Activated CD4-positive, alpha-beta T cell treated with anti-CD3 and anti-CD28 coated beads, Interleukin-2, Interleukin-4, amounts not matched to agents 100 ng/mL and 50 ng/mL, durations not matched to agents 16 hours and 8 hours (primary cell): ENCODE data around the gene MICALL2.

Experiments
- DNase-seq: peaks from one replicate; pipeline ENCODE4 v3.0.0-alpha.2; 2020; ENCODE audit warnings: low spot score

The MICALL2 gene

DNA sequence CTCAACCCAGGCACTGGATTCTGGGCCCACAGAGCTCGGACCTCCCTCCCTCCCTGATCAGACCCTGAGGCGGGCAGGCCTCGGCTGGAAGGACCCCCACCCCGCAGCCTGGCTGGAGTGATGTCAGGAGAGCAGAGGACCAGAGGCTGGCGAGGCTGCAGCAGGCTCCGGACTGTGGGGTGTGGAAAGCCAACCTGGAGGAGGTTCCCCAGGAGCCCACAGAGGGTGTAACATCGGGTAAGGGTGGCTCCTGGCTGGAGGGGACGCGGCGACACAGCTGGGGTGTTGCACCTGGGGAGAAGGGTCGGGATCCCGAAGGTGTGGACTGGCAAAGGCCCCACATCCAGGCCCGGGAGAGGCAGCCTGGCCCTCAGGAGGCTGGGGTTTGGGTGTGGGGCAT lies 8.9 kb upstream of the MICALL2 start:
- DNase-seq: no peak

DNA sequence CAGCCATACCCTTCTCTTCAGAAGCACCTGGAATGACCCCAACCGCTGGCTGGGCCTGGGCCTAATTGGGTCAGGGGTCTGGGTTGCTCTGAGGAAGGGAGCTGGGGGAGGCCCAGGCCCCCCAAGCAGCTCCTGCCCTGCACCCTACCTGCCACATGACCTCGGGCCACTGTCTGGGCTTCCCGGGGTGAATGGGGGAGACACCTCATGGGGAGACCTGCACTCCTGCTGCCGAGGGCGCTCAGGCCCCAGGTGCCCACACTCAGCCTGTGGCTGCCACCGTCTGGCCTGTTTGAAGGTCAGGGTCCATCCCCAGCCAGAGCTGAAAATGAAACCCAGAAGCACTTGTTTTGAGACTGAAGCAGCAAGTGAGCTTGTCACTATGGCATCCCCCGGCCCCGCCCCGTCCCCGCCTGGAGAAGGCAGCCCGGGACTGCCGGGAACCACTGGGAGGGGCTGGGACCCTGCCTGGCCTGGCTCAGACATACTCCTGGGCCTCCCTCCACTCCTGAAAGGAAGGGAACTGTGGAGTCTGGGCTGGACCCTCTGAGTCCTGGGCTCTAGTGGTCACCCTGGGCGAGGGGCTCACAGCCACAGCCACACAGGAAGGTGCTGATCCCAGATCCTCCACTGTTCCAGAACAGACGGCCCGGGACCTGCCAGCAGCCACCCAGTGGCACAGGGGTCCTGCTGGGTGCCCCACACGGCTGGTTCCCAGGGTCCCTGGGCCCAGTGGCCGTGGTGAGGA lies 7.4 kb upstream of the MICALL2 start:
- DNase-seq: no peak

DNA sequence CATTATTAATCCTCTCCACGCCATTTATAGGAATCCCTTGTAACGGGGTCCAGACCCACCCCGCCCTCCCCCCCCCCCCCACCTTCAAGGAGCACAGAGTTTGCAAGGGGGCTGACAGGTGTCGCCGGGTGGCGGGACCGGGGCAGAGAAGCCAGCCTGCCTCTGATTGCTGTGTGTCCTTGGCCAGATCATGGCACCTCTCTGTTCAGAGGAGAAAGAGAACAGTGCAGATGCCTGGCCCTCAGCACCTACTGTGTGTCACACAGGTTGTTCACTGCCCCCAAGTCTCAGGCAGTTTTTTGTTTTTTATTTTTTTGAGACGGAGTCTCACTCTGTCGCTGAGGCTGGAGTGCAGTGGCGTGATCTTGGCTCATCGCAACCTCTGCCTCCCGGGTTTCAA lies 5.4 kb upstream of the MICALL2 start:
- DNase-seq: no peak

DNA sequence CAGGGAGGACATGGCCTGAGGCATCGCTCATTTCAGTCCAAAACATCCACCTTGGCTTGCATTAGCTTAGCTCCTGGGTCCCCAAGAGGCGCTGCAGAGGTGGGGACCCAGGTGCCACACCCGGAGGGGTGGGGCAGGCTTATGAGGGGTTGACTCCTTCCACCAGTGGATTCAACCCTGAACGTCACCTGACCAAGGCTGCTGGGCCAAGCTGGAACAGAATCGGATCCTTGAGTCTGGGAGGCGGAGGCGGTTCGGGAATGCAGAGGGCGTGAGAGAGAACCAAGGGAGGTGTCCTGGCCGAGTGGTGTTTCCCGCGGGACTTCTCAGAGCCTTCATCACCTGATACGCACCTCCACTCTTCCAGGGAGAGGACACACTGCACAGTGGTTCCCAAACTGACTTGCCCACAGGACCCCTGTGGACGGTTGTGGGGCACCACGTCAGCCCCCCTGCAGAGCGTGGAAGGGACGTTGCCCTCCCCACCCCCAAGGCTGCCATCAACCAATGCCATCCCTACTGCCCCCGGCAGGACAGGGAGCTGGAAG lies 4.5 kb upstream of the MICALL2 start:
- DNase-seq: no peak

DNA sequence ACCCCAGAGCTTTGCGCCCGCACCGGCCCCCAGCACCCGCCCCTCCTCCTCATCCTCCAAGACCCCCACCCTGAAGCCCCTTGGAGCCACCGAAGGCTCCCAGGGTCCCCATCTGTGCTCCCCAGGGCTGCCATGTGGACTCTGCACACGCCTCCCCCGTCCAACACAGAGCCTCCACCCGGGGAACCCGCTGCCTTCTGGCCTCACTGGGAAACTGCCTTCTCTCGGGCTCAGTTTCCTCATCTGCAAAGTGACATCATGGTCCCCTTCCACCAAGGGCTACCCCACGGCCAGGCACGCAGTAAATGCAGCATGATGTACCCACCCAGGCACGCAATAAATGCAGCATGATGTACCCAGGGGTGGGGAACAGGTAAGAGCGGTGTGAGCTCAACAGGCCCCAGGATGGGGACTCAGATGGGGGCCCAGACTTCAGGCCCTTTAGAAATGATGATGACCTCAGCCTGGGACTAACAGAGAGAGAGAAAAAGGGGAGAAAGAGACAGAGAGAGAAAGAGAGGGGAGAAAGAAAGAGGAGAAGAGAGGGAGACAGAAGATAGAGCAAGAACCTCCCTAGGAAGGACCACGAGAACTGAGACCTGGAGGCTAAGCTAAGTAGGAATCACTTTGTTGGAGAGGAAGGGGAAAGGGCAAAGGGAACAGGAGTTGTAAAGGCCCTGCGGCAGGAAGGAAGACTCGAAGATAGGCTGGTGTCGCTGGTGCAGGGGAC lies 2.5 kb upstream of the MICALL2 start:
- no peak for DNase-seq

DNA sequence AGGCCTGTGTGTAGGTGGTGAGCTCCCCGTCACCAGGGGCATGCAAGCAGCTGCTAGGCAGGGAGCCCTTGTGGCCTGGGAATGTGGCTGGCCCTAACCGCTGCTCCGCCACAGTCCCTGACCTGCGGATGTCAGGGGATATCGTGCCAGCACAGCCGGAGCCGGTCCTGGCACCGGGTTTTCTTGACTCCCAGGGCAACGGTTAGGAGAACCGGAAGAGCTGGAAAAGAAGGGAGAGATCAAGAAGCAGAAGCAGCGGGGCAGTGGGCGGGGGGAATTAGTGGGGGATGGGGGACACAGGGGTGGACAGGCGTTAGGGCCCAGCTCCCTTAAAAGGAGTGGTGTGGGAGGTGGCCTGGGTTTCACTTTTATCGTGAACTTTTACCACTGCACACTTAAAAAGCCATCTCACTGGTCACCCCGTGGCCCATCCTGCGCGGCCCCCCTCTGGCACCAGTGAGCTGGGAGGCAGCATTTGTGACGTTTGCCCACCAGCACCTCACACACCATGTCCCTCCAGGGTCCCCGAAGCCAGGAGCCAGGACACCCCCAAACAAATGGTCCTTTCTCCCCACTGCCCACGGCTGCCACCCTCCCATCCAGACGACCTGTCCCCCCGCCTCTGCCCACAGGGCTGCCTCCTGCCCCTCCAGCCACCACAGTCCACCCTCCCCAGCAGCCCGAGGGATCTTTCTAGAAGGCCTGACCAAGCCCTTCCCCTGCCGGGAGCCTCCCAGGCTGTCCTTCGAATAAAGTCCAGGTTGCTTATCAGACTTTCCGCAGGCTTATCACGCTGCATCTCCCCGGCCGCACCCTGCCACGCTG lies 1.8 kb upstream of the MICALL2 start:
- DNase-seq: no peak

DNA sequence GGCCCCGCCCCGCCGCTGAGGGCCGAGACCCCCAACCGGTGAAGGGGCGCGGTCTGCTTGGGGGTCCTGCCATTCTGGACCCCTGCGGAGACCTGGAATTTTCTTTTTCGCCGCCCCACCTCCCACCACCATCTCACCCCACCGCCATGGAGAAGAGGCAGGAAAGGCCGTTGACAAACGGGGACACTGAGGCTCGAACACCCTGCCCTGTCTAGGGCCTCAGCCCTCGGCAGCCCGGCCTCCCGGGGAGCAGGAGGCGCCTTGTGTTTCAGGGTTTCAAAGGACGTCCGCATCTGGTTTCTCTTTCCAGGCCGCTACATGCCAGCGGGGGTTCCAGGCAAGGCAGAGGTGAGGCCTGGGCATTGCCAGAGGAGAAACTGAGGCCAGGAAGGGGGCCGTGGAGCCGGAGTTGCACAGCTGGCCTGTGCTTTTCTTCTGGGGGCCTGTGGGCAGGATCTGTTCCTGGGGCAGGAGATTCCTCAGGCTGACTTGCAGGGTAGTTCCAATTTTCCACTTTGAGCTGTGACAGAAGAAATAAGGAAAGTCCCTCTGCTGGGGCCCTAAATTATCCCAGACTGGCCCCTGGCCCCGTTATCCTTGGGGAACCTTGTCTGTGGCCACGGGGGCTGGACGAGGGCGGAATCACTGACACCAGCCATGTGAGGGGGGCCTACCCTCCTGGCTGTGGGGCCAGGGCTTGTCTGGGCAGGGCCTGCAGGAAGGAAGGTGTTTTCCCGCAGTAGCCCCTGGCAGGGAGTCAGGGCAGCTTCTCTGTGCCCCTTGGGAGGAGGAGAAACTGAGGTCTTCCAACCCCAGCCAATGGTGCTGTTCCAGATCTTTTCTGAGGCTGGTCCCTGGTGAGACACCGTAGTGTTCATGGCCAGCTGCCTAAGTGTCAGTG lies 900 bp upstream of the MICALL2 start:
- DNase-seq: no peak

DNA sequence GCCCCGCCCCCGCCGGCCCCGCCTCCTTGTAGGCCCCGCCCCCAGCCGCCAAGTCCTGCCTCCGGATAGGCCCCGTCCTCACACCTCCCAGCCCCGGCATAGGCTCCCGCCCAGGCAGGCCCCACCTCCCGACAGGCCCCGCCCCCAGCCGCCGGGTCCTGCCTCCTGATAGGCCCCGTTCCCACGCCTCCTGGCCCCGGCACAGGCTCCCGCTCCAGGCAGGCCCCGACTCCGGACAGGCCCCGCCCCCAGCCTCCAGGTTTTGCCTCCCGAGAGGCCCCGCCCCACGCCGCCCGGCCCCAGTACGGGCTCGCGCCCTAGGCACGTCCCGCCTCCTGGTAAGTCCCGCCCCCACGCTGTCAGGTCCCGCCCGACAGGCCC lies 232 bp upstream of the MICALL2 start:
- DNase-seq: peak; percentile 95

DNA sequence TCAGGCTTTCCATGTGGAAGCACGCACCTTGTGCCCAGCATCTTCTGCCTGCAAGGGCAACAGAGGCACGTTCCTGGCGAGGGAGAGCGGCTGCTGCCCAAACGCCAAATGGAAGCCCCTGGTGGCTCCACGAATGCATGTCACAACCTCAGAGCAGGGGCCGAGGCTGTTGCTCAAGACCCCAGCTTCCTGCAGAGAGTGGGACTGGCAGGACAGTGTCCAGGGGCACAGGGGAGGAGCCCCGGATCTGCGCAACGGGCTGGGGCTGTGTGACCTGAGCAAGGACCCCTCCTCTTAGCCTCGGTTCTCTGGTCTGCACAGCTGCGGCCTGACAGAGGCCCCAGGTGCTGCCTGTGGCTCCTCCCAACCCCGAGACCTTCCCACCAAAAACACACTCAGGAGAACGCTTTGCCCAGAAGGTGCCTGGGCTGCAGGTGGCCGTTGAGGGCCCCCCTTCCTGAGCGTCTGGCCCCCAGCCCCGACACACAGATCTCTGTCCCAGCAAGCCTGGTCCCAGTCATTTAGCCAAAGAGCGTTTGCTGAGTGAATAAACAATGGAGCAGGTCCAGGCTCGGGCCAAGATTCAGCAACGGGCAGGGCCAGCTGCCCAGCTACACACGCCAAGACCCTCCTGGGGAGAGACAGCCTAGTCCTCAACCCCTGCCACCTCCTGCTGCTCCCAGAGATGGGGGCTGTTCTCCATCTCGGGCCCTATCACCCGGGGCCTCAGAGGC lies 1.2 kb downstream of the MICALL2 start:
- no peak for DNase-seq

DNA sequence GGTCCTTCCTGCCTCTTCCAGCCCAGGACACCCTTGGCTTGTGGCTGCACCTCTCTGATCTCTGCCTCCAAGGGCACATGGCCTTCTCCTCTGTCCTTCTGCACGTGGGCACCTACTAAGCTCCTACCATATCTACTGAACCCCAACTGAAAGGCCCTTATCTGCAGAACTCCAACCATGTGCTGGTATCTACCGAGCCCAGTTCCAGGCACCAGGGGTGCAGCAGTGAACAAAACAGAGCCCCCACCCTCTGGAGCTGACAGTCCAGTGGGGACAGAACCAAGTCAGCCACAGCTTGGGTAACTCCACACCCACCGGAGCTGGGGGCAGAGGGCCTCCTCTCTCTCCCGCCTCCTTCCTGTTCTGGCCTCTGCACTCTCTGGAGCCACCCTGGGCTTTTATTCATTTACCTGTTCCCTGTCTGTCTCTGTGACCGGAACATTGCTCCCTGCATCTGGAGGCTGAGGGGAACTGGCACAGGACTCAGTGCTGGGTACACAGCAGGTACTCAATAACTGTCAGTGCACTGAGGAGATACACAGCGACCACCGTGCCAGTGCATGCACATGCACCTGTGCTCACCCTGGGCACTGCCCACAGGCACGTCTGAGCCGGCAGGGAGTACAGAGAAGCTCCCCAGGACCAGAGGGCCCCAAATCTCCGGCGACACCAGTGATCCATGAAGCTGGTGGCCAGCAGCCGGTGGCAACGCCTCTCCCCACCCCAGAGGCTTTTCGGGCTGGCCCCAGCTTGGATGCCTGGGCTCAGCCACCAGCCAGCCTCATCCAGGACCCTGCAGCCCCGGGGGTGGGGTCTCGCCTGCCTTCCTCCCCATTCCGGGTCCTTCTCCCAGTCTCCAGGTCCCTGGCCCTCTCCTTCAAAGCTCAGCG lies 2.0 kb downstream of the MICALL2 start:
- DNase-seq: no peak

DNA sequence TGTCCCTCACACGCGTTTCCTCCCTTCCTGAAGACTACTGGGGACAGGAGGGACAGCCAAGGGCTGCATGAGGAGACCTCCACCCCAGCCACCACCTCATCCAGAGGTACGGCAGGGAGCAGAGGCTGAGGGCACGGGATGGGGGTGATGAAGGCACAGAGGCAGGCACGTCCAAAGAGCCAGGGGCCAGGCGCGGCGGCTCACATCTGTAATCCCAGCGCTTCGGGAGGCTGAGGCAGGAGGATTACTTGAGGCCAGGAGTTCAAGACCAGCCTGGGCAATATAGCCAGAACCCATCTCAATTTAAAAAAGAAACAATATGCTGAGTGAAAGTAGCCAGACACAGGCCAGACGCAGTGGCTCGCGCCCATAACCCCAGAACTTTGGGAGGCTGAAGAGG lies 3.3 kb downstream of the MICALL2 start:
- DNase-seq: no peak

DNA sequence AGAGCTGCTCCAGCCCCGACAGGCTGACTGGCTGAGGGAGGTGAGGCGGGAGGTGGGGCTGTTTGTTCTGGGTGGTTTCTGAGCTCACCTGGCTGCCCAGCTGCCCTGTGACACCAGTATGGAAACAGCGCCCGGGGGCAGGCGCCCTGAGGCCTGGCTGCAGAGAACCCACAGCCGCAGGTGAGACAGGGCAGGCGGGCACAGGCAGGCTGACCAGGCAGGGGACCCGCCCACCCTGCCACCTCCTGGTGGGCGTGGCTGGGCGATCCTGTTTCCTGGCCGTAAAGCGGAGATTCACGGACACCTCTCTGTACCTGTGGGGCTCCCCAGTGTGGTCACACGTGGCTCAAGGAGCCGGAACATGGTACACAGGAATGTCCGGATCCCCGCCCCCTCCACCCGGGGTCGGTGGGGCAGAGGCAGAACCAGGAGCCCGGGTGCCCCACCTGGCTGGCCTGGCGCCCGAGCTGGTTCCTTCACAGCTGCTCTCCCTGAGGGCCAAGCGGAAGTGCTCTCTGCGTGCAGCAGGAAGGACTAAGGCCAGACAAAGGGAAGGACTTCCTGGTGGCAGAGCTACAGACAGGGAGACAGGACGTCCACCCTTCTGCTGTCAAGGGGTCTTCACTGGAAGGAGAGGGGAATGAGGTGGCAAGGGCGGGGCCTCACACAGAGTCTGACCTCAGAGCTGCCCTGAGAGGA lies 3.9 kb downstream of the MICALL2 start:
- DNase-seq: no peak

DNA sequence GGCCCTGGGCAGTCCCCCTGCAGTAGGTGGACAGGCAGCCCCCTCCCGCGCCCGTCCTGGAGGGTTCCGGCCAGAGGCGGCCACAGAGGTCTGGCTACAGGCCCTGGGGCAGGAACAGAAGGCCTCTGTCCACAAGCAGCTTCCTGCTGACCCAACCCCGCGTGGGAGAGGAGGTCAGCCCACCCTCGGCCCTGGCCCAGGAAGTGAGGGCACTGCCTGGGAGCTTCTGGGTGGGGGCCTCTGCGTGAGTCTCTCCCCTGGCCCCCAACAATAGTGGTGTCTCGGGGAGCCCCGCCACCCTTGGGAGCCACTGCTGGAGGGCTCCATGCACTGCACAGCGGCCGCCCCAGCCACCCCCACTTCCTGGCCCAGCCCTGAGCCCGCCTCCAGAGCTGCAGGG lies 4.7 kb downstream of the MICALL2 start:
- DNase-seq: no peak

DNA sequence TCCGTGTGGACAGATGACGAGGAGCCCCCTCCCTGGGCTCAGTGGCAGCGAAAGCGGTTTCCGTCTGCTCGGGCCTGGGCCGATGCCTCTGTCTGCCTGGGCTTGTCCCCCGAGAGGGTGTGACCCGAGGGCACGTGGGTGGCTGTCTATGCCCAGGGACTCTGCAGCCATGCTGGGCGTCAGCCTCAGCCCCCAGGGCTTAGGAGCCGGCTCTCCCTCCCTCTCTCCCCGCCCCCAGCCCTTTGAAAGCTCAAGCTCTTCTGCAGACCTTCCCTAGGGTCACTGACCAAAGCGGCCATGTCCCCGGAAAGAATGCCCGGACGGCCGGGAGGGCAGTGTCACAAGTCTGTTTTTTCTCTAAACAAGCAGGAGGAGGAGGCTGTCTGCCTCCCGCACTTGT lies 7.1 kb downstream of the MICALL2 start:
- DNase-seq: no peak

DNA sequence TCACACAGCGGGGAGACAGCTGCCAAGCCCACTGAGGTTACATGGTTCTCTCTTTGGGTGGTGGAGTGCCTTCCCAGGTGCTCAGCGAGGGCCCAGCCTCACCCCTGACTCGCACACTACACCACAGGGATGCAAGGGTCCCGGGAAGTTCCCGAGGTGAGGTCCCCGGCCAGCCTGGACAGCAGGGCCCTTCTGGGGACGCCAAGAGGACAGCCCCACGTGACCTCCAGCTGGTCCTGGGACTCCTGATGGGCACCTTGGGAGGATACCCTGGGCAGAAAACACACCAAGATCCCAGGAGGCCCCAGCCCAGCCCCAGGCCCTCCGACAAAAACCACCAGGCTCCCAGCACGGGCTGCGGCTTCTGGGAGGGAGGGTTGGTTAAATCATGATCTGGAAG lies 8.3 kb downstream of the MICALL2 start:
- DNase-seq: no peak

DNA sequence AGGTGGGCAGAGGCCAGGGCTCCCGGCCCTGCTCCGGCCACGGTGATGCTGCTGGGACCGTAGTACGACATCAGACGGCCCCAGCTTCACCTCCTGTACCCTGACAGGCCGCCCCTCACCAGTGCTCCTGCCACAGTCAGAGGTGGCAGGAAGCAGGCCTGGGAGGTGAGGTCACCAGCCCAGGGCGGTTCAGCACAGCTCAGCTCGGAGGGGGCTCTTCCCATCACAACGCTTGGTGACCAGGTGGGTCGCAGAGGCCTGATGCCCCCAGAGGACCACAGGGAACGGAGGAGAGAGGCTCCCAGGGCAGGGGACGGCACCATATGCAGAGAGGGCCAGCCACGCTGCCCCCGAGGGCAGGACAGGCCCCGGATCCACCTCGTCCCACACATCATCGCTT lies 8.8 kb downstream of the MICALL2 start:
- no peak for DNase-seq

DNA sequence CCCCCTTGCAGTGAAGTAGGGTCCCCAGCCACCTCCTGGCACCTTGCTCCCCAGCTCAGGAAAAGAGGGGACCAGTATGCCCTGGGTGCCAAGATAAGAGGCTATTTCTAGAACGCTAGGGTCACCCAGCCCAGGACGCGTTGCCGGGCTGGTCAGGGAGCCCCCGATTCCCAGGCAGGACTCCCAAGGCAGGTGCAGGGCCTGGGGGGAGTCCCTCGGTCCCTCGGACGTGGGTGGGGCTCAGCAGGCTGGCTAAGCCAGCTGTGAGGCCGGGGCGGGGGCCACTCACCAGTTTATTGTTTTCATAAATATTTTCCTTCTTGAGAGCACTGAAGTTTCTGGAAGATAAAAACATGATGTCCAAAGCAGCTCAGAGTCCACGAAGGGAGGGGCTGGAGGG lies 9.3 kb downstream of the MICALL2 start:
- no peak for DNase-seq

DNA sequence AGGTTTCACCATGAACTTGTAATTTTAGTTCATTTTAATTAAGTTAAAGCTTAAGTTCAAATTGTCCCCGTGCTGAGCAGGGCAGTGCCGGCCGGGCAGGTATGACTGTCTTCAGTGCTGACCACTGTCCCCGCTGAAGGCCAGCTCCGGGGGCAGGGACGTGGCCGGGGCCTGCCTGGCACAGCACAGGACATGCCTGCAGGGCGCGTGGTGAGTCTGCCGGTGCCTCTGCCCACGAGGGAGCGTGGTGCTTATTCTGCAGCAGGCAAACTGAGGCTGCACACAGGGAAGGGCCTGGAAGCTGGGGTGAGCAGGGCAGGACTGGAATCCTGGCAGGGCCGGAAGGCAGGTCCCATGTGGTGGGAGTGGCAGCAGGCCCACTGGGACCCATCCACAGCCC lies 9.8 kb downstream of the MICALL2 start:
- no peak for DNase-seq

DNA sequence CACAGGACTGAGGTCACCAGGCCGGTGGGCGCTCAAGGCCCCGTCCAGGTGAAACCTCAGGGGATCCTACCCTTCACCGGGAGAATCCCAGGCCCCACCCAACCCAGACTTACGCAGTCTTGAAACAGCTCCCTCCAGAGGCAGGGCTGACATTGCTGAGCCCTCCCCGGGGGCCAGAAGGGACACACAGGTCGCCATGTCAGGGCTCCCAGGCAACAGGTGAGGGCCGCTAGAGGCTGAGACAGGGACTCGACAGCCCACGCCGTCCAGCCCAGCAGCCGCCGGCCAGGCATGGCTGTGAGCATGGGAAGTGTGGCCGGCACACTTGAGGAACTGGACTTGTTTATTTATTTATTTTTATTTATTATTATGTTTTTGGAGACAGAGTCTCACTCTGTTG lies 10.3 kb downstream of the MICALL2 start:
- no peak for DNase-seq
